ENCODE measurements around the gene TRHDE.

Gene TRHDE

DNA sequence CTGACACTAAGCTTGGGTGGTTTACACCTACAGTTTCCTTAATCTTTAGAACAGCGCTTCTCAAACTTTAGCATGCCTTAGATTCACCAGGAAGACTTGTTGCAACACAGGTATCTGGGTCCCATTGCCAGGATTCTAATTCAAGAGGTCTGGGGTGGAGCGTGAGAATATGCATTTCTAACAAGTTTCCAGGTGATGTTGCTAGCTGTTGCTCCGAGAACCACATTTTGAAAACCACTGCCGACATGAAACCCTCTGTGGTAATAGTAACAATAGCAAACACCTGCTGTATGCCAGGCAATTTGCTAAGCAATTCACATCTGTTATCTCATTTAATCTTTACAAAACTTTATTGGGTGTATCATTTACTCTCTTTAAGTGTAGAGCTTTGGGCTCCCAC, 58.6 kb downstream of the TRHDE start:
- DNase-seq: no peak

GRCh38 chr12:72337382-72337781, 65.2 kb downstream of the TRHDE start:
- no peak for DNase-seq

GRCh38 chr12:72337946-72338345, 65.8 kb downstream of the TRHDE start:
- no peak for DNase-seq

- no peak for DNase-seq
Measured at GRCh38 chr12:72338437-72338836, 66.3 kb downstream of the TRHDE start.

DNA sequence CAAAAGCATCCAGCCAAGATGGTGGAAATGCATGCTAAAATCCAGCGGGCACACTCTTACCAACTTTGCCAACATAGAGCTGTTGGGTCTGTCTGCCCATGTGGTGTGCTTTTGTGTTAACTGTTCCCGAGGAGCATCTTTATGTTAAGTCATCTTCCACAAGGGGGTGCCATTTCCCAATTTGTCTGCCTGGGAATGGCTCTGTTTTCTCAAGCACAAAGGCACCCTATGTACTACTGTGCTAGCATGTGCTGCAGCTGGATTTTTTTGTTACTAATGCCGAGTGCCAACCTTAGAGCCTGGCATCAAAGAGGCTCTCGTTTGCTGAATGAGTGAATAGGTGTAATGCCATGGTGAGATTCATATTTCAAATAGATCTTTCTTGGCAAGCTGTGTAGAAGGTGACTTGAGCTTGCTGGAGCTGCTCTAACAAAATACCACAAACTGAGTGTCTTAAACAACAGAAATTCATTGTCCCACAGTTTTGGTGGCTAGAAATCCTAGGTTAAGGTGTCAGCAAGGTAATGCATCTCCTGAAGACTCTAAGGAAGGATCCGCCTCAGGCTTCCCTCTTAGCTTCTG, 74.3 kb downstream of the TRHDE start:
- DNase-seq: no peak

DNA sequence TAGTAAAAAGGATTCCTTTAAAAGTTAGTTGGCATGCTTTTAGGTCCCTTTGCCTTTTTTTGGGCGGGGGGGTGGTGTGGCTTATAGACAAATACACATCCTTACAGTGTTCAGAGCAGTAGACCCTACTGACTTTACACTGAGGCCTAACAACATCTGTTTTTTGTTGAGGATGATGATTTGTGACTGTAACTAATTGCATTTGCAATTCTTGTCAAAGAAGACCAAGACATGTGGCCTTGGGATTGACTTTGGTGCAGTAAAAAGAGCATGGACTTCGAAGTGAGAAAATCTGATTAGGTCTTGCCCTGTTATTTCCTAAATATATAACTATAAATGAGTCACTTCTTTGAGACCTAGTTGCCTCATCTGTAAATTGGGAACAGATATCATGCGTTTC, 77.3 kb downstream of the TRHDE start:
- DNase-seq: no peak

DNA sequence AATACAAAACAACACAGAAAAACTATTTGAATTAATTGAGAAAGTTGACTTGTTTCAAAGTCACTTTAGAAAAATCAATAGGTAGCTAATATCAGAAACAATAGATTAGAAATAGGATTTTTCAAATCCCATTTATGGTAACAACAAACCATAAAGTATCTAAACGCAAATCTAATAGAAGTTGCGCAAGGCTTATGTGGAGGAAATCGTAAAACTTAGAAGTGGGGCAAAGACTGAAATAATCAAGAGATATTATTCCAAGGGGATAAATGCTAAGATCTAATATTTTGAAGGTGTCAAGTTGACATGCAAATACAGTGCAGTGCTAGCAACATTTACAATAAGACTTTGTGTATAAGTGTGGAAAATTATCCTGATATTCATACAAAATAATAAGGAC, 87.2 kb downstream of the TRHDE start:
- DNase-seq: no peak

GRCh38 chr12:72365151-72365550, 93.0 kb downstream of the TRHDE start:
- no peak for DNase-seq

DNA sequence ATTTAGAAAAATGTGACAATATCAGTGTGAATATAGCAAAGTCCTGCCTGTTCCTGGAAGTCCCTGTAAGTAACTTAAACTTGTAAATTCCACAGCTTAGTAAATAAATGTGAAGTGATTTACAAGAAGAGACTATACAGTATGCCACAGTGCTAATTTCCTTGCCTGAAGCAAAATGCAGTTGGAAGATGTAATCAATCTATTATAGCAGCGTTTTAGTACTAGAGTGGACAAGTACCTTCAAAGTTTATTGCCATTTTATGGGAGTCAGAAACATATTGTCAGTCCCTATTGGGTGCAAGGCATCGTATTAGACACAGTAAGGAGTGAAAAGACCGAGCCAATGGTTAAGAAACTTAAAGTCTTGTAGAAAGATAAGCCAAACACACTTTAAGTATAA, 94.1 kb downstream of the TRHDE start:
- no peak for DNase-seq

GRCh38 chr12:72368298-72368697, 96.1 kb downstream of the TRHDE start:
- DNase-seq: no peak

DNA sequence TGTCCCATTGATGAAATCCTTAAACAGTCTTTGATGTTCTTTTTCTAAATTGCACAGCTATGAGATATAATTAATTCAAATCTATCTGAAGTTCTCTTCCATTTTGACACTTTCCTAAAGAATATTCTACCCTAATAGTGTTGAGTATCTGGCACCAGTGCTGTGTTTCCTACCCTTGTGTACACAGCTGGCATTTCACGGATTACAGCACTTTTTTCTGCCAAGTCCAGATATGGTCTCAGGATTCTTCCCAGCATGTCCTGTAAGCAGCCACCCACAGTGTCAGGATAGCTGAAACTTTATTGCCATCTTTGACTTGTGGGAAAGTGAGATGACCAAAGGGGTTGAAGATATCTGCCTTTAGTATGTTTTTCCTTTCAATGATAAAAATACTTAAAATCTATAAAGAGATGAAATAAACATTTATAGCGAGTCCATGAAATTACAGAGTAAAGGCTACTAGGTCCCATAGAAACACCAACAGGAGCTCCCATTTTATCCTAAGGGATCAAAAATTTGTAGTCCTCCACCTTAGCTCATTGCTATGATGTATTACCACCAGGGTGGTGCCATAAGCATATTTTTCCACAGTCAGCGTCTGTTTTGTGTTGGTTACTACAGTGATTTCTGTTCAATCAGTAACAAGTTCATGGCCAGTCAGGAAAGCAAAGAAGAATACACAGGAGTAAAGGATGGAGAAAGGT, 96.7 kb downstream of the TRHDE start:
- no peak for DNase-seq

GRCh38 chr12:72369423-72369959, 97.3 kb downstream of the TRHDE start:
- DNase-seq: no peak

DNA sequence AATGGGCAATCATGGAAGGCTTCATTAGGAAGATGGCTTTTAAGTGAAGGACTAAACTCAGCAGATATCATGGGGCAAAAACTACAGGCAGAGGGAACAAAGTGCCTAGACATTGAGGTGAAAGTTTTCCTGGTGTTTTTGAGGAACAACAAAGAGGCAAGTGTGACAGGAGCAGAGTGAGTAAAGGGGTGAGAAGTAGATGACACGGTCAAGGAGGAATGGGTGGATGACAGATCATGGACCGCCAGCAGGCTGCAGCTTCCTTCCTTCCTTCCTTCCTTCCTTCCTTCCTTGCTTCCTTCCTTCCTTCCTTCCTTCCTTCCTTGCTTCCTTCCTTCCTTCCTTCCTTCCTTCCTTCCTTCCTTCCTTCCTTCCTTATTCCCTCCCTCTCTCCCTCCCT, 108.3 kb downstream of the TRHDE start:
- no peak for DNase-seq

- no peak for DNase-seq
Measured at GRCh38 chr12:72388322-72388721, 116.2 kb downstream of the TRHDE start.

DNA sequence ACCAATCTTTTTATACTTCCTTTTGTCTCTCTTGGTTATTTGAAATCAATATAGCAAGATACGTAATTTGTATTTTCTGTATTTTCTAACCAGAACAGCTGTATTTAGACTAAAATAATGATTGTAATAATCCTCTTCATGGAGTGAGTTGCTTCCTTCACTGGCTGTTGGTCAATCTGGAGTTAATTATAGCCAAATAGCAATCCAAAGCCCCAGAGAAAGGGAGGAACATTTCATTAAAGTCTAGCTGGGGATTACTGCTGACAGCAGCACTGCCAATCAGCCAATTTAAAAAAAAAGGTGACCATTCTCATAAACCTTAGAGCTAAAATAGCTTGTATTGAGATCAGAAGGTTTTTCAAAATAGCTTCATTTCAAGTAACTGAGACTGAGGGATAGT, 118.0 kb downstream of the TRHDE start:
- DNase-seq: no peak

DNA sequence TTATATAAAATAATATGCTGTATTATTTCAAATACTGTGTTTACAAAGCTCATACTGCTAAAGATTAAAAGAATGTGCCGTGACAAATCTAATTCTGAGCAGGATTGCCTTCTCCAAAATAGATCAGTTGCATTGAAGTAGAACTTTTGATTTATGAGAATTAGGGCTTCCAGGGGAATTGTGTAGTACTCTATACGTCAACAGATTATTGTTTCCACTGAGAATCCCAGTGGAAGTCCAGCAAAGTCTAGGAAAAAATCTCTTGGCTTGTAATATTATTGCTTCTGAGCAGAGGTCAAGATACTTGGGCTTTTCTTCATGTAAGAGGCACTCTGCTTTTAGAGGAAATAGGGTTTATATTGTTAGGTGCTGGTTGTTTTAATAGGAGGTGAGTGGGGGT, 133.9 kb downstream of the TRHDE start:
- DNase-seq: no peak

DNA sequence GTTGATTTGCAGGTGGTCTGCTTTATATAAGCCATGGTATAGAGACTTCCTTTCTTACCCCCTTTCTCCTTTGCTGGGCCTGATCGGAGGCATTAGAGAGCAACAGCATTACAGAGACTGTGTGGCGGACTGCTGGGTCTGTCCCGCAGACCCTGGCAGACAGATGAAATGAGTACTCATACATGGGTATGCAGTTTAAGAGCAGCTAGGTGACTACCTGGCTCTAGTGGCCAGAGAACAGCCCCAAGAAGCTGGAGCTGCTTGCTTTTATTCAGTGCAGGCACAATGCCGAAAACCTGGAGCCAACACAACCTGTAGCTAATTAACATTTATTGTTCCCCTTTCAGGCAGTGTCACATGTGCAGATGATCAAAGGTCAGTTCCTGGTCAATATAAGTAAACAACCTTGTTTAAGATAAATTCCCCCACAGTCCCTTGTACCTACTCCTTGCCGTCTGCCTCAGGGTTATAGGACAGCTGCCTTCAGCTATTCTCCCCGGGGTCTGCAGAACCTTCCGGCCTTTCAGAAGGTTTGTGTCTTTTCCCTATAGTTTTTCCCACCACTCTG, 160.0 kb downstream of the TRHDE start:
- no peak for DNase-seq

- no peak for DNase-seq
Measured at GRCh38 chr12:72433298-72433697, 161.1 kb downstream of the TRHDE start.

DNA sequence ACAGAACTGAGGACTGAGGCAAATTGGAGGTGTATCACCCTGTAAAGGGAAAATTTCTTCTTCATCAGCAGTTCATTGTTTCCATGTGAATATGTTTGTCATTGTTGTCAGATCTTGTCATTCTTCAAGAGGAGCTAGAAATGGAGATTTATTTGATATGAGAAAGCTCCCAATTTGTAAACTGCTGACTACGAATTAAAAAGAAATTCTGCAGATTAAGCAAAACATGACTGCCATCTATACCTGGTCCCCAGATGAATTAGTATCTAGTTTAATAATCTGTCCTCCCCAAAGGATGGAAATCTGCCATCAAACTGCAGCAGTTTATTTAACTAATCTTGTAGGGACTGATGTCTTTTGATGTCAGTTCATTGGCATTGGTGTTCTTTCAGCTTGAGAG, 162.8 kb downstream of the TRHDE start:
- no peak for DNase-seq

- DNase-seq: no peak
Measured at GRCh38 chr12:72442217-72442616, 170.0 kb downstream of the TRHDE start.

DNA sequence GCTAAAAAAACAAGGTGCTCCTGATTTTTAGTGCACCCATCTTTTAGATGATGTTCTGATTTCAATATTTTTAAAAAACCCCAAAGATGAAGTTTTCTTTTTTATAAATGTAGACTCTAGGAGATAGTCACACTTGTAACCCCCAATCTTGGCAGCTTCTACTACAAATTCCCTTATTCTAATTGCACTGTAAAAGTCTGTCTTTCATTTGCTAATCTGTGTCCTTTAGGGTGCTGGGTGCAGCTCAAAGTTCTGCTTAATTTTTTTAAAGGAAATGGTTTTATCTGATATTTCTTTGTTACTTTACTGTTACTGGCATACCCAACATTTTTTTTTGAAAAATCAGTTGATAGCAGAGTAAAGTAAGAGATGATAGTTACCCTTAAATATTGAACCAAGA, 172.0 kb downstream of the TRHDE start:
- DNase-seq: no peak

DNA sequence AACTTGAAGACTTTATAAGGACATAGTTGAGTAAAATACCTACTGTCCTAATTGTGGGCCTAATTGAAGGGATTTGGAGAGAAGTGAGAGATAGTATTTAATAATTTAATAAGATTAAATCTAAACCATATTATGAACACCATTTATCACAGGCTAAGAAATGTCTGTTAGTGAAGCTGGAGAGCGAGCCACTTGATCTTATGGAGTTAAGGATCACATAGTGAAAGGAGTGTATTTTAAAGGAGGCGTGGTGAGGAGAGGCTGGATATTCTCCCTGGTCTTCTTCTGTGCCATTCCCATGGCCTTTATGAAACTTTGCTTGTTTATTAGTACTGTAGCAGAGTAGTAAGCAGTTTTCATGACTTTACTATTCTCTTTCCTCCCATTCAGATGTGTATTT, 172.4 kb downstream of the TRHDE start:
- no peak for DNase-seq

- DNase-seq: no peak
Measured at GRCh38 chr12:72448089-72448488, 175.9 kb downstream of the TRHDE start.

- no peak for DNase-seq
Measured at GRCh38 chr12:72448805-72449204, 176.6 kb downstream of the TRHDE start.

DNA sequence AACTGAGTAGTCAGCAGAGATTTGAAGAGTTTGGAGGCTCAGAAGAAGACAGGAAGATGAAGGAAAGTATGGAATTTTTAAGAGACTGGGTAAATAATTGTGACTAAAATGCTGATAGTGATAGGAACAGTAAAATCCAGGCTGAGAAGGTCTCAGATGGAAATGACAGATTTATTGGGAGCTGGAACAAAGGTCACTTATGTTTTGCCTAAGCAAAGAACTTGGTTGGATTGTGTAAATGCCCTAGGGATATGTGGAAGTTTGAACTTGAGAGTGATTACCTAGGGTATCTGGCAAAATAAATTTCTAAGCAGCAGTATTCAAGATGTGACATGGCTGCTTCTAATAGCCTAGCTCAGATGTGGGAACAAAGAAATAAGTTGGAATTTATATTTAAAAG, 180.9 kb downstream of the TRHDE start:
- DNase-seq: no peak
